GM19035 (cell line): ENCODE measurements around the gene BEST1.
"Not testable (repeated sequence)": the region's sequence is repeated elsewhere in the genome, so short reads cannot be mapped to it uniquely, and the experiment has no call there.

Experiments used
- ATAC-seq: cut with Tn5 transposase; IDR thresholded peaks from one replicate; pipeline ENCODE4 v1.9.1; 2021; ENCODE audit not compliant: unreplicated experiment

Gene BEST1

GRCh38 chr11:61963282-61964057, 13.3 kb downstream of the BEST1 start:
- ATAC-seq: no peak

- no peak for ATAC-seq
Observed at GRCh38 chr11:61964058-61964665, 14.0 kb downstream of the BEST1 start.

DNA sequence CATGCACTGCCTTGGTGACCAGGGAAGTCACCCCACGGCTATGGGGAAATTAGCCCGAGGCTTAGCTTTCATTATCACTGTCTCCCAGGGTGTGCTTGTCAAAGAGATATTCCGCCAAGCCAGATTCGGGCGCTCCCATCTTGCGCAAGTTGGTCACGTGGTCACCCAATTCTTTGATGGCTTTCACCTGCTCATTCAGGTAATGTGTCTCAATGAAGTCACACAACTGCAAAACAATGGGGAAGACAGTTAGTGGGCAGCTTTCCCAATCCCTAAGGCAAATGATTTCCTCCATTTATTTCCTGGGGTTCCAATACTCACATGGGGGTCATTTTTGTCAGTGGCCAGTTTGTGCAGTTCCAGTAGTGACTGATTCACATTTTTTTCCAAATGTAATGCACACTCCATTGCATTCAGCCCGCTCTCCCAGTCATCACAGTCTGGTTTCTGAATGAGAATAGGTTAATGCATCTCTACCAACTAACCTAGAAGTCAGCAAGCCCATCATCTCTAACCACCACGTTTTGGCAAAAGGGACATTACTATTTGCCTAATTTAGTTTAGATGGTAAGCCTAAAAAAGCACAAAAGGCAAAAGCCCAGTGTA, 14.6 kb downstream of the BEST1 start:
- ATAC-seq: not testable (repeated sequence)

- ATAC-seq: peak; percentile 5
Observed at GRCh38 chr11:61966734-61967115, 16.6 kb downstream of the BEST1 start.

DNA sequence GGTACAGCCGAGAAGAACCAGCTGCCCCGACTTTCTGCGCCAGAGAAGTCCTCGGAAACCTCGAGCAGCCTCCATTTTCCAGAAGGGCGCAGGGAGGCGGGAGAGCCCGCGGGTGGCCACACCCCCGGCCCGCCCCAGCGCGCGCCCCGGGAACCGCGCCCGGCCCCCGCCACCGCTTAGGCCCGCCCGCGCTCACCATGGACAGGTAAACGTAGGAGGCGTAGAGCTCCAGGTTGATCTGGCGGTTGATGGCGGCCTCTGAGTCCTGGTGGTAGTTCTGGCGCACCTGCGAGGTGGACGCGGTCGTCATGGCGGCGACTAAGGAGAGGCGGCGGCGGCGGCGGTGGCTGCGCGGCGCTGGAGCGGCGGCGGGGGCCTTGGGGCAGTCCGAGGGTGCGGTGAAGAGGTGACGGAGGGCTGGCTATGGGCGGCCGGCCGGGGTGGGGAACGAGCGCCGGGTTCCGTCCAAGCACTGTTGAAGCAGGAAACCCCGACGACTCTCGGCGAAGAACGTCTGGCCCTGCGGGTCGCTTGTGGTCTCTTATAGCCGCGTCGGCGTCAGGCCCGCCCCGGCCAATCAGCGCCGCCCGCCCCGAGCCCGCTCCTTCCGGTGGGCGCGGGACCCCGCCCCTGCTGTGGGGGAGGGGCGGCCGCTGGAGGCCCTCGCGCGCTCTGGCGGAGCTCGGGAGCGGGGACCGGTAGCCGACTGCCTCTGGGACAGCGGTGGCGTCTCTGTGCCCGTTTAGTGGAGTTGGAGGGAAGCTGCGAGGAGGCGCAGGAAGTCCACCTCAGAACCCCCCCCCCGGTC, 17.2 kb downstream of the BEST1 start, which contains the start of gene FTH1:
Gene FTH1, minus strand, starts transcription at position 519 of the 808 bp plus-strand sequence. Its CDS starts 209 bp downstream, at position 310.
- ATAC-seq: peak; percentile 61

- peak; percentile 28 for ATAC-seq
Observed at GRCh38 chr11:61967924-61968757, 18.0 kb downstream of the BEST1 start.

DNA sequence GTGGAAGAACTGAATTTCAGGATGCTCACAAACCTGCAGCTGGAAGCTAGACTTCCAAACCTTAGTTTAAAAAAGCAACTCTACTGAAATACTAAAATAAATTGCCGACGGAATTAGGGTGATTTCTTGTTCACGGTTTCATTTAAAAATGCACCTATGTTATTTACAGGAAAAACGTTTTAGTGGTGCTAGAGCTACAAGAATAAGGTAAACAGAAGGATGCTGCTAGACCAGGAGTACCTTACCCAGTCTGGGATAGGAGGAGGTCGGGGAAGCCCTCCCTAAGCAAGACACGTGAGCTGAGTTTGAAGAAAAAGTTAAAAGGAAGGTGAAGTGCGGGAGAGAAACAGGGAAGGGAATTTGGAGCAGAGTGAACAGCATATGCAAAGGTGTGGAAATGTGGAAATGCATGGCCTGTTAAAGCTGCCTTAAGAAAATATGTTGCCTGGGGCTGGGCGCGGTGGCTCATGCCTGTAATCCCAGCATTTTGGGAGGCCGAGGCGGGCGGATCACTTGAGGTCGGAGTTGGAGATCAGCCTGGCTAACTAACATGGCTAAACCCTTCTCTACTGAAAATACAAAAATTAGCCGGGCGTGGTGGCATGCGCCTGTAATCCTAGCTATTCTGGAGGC, 18.7 kb downstream of the BEST1 start:
- no peak for ATAC-seq

GRCh38 chr11:61969391-61969758, 19.2 kb downstream of the BEST1 start:
- ATAC-seq: no peak

DNA sequence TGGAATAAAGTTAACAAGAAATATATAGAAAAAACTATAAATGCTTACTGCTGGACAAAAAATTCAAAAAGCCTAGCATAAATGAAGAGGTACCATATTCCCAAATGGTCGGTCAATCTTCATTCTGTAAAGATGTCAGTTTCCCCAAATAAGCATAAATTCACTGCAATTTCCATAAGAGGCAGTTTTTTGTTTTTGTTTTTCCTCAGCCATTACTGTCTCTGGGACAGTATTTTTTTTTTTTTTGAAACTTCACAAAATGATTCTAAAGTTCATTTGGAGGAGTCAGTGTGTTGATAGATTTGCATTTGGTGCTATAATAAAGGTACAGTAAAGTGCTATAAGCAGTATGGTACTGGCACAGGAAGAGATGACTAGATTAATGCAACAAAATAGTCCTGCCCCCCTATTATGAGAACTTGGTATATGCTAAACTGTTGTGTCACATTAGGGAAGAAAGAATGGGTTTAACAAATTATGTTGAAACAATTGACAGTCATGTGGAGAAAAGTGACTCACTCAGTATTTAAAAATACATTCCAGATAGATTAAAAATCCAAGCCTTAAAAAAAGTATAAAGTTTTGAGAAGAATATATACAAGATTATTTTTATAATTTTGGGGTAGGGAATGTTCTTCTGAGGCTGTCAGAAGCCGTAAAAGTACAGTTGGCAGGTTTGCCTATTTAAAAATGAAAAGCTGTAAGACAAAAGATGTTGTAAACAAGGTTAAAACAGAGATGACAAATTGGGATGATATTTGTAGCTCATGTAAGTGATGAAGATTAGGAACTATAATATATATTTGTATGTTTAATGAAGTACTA, 19.9 kb downstream of the BEST1 start:
- no peak for ATAC-seq

DNA sequence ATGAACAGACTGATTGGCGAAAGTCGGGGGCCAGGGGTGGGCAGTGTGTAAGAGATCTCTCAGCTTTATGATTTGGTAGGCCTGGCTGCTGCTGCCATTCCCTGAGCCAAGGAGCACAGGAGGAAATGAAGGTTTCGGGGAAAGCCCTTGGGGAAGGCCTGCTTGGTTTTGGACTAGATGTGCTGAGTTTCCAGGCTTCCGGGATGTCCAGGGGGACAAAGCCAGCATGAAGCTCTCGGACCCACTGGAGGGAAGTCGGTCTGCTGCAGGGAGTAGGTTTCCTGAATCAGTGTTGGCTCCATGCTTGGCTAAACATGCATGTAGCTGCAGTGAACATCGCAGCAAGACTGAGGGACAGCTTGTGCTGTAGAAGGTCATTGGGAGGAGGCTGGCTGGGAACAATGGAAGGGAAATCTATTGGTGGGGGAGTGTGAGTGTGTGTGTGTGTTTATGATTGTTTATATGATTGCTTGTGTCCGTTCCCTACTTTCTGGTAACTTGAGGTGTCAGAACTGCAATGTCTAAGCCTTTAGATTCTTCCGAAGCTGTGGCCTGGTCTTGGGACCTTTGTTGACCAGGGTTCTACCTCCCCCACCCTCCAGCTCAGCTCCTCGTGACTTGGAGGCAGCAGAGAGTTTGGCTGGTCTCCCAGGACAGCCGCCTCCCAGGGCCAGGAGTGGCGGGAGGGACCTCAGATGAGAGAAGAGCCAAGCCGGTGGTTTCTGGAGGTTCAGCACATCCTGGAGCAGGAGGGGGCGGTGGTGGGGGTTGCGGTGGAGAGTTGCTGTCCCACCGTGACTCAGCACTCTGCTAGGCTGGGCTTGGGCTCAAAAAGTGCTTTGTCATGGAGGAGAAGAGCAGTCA, 21.3 kb downstream of the BEST1 start:
- no peak for ATAC-seq

DNA sequence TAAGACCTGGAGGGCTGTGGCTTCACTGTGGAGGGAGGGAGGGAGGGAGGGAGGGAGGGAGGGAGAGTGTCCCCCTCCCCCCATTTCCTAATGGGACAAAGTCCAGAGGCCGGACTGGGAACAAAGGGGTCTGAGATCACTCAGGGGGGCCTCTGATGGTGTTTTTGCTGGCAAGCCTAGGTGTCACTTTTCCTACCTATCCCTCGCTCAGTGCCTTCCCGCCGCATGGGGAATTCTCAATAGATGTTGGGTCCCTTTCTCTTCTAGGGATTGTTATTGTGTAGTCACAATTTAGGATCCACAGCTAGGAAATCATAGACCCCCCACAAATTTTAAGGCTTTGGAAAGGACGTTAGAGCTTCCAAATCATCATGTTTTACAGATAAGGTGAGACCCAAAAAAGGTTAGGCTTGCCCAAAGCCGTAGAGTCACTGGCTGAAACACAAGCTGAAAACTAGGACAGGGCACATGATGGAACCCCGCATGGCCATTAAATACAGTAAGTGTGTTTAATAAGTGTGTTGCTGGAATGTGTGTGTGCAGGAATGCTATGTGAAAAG, 22.0 kb downstream of the BEST1 start:
- ATAC-seq: no peak

- ATAC-seq: no peak
Observed at GRCh38 chr11:61972672-61973475, 22.7 kb downstream of the BEST1 start.

GRCh38 chr11:61973476-61974162, 23.5 kb downstream of the BEST1 start:
- ATAC-seq: no peak

GRCh38 chr11:61974766-61975631, 24.8 kb downstream of the BEST1 start:
- ATAC-seq: no peak

DNA sequence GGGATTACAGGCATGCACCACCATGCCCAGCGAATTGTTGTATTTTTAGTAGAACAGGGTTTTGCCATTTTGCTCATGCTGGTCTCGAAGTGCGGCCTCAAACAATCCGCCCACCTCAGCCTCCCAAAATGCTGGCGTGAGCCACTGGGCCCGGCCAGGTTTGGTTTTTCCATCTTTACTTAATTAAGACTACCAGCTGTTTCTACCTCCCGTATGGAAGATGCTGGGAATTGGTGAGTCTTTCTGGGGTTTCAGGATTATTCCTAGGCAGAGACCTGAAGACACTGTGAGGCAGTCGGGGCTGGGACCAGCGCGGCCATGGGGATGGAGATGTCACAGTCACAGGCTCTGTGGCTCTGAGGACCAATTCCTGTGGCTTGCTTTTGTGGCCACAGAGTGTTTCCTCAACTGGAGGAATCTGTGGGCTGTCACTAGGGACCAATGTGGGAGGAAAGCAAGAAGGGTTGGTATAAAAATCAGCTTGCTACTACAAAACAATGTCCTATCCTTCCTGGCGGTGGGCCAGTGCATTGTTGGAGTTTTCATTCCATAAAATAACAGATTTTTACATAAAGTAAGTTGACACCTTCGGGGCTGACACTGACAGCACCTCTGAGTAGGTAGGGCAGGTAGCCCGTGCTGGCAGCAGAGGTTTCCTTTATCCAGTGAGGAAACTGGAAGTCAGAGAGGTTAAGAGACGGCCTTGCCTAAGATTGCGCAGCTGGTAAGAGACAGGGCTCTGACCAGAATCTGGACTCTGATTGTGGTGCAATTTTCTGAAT, 25.7 kb downstream of the BEST1 start:
- ATAC-seq: no peak
